GM18519 (cell line): ENCODE data around the gene MOXD1.
"Not testable (repeated sequence)": the region's sequence is repeated elsewhere in the genome, so short reads cannot be mapped to it uniquely, and the experiment has no call there.

Experiments
- ATAC-seq: cut with Tn5 transposase; IDR thresholded peaks from one replicate; pipeline ENCODE4 v1.9.1; 2021; ENCODE audit warnings: mild to moderate bottlenecking, moderate library complexity; ENCODE audit not compliant: unreplicated experiment, low FRiP score

The MOXD1 gene

GRCh38 chr6:132357120-132357519 is 44.2 kb downstream of the MOXD1 start:
- ATAC-seq: no peak

GRCh38 chr6:132354517-132355167 is 46.6 kb downstream of the MOXD1 start:
- no peak for ATAC-seq

- ATAC-seq: not testable (repeated sequence)
Observed at GRCh38 chr6:132351986-132352385, 49.3 kb downstream of the MOXD1 start.

- ATAC-seq: no peak
Observed at GRCh38 chr6:132348231-132348630, 53.0 kb downstream of the MOXD1 start.

GRCh38 chr6:132344811-132345210 is 56.5 kb downstream of the MOXD1 start:
- ATAC-seq: no peak

- ATAC-seq: no peak
Observed at GRCh38 chr6:132341646-132342045, 59.6 kb downstream of the MOXD1 start.

GRCh38 chr6:132334521-132334885 is 66.8 kb downstream of the MOXD1 start:
- ATAC-seq: no peak

GRCh38 chr6:132333639-132334520 is 67.4 kb downstream of the MOXD1 start:
- ATAC-seq: no peak

GRCh38 chr6:132330759-132331158 is 70.5 kb downstream of the MOXD1 start:
- ATAC-seq: no peak

- no peak for ATAC-seq
Observed at GRCh38 chr6:132322398-132322797, 78.9 kb downstream of the MOXD1 start.

- no peak for ATAC-seq
Observed at GRCh38 chr6:132320007-132320406, 81.3 kb downstream of the MOXD1 start.

GRCh38 chr6:132316970-132317369 is 84.3 kb downstream of the MOXD1 start:
- ATAC-seq: no peak

- no peak for ATAC-seq
Observed at GRCh38 chr6:132314432-132314831, 86.8 kb downstream of the MOXD1 start.

- no peak for ATAC-seq
Observed at GRCh38 chr6:132310921-132311320, 90.4 kb downstream of the MOXD1 start.

GRCh38 chr6:132310151-132310550 is 91.1 kb downstream of the MOXD1 start:
- not testable (repeated sequence) for ATAC-seq

- no peak for ATAC-seq
Observed at GRCh38 chr6:132304891-132305305, 96.4 kb downstream of the MOXD1 start.

- ATAC-seq: peak; percentile 87
Observed at GRCh38 chr6:132300323-132300949, 100.8 kb downstream of the MOXD1 start.

- no peak for ATAC-seq
Observed at GRCh38 chr6:132298344-132298949, 102.8 kb downstream of the MOXD1 start.

- ATAC-seq: no peak
Observed at GRCh38 chr6:132289756-132290155, 111.5 kb downstream of the MOXD1 start.

- ATAC-seq: no peak
Observed at GRCh38 chr6:132287101-132287500, 114.2 kb downstream of the MOXD1 start.
